ELR (cell line): ENCODE results near the gene SEL1L.
A peak's percentile ranks its signal among the peaks of the same experiment; 100 is the strongest.
"Not testable (repeated sequence)": the region's sequence is repeated elsewhere in the genome, so short reads cannot be mapped to it uniquely, and the experiment has no call there.

ENCODE experiments used
- DNase-seq: peaks from one replicate; pipeline ENCODE4 v3.0.0-alpha.2; 2015; ENCODE audit warnings: low read depth

SEL1L gene

GRCh38 chr14:81474148-81474492 lies 59.5 kb downstream of the SEL1L start:
- no peak for DNase-seq

- no peak for DNase-seq
These were observed 60.1 kb downstream of the SEL1L start for GRCh38 chr14:81473456-81474147.

GRCh38 chr14:81472096-81472800 lies 61.4 kb downstream of the SEL1L start:
- DNase-seq = no peak

DNA sequence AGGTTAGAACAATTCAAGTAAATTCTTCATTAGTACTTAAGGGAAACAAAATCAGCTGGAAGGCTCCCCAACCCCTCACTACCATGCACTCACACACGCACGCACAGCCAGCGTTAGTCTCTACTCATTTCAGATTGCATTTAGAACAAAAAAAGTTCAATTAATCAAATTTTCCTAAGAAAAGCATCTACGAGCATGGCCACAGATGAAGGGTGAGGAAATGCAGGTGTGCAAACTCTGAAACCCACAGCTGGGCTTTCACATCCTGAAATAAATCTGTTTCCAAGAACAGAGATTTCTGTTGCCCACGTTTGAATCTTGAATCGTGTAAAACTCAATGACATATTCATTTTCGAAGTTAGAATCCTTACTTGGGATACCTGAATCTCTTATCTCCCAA lies 62.6 kb downstream of the SEL1L start:
- DNase-seq = no peak

DNA sequence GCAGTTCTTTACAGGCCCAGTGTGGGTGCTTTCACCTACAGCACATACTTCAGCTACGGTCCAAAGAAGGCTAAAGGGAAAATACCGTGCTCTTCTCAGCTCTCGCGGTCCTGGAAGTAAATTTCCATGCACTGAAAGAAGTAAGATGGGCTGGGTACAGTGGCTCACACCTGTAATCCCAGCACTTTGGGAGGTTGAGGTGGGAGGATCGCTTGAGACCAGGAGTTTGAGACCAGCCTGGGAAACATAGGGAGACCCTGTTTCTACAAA lies 63.2 kb downstream of the SEL1L start:
- DNase-seq = not testable (repeated sequence)

DNA sequence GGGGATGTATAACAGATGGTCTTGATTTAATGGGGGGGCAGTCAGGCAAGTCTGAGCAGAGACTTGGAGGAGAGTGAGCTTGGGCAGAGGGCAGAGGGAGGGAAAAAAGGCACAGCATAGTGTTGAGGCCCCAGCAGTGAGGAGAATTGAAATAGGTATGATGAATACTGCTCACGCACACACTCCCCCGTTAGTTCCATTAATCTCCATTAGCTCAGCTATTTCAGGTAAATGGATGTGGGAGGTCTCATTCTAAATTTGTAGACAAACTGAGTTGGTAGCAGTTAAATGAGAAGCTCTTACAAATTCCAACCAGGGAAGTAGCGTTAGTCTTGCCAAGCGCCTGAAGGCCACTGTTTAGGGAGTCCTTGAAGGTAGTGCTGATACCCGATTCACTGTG lies 66.8 kb downstream of the SEL1L start:
- DNase-seq = no peak

DNA sequence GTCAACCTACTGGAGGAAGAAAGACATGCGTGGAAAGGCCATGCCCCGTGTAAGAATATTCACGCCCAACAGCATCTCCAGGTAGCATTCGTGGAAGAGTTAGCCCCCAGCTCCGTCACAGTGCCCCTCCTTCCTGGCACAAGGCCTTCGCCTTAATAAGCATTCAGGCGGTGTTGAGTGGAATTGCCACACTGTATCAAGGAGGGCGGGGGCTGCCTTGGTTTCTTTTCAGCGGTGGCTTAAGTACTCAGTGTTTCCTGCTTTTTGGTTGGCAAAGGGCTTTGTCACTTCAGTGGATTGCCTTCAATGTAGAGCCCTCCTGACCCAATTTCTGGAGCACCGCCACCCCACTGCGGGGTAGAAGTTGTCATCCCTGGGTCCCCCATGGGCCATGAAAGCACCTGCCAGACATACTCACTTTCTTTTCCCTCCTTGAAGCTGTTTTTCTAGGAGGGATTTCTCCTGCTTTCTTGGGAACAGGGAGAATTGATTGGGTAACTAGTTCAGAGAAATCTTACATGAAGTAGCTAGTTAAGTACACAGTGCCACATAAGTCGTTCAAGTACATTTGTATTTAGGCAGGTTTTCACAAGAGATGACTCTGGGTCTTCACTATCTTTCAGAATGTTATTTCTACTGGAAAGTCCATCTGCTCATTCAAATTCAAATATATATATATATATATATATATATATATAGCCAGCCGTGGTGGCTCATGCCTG lies 68.0 kb downstream of the SEL1L start:
- no peak for DNase-seq

GRCh38 chr14:81465003-81465392 lies 68.7 kb downstream of the SEL1L start:
- not testable (repeated sequence) for DNase-seq

- DNase-seq = peak; percentile 66
These were observed 69.2 kb downstream of the SEL1L start for GRCh38 chr14:81464253-81465002.

- not testable (repeated sequence) for DNase-seq
These were observed 71.3 kb downstream of the SEL1L start for GRCh38 chr14:81462356-81462755.

DNA sequence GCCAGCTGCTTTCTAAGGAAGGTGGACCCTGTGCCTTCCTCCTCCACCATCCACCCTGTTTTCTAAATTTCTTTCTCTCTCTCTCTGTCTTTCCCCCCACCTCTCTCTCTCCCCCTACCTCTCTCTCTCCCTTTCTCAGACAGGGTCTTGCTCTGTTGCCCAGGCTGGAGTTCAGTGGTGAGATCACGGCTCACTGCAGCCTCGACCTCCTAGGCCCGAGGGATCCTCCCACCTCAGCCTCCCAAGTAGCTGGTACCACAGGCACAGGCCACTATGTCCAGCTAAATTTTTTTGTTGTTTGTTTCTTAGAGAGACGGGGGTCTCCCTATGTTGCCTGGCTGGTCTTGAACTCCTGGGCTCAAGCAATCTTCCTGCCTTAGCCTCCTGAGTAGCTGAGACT lies 73.7 kb downstream of the SEL1L start:
- DNase-seq = no peak

- no peak for DNase-seq
These were observed 75.3 kb downstream of the SEL1L start for GRCh38 chr14:81458352-81458751.

GRCh38 chr14:81455390-81455789 lies 78.3 kb downstream of the SEL1L start:
- no peak for DNase-seq

DNA sequence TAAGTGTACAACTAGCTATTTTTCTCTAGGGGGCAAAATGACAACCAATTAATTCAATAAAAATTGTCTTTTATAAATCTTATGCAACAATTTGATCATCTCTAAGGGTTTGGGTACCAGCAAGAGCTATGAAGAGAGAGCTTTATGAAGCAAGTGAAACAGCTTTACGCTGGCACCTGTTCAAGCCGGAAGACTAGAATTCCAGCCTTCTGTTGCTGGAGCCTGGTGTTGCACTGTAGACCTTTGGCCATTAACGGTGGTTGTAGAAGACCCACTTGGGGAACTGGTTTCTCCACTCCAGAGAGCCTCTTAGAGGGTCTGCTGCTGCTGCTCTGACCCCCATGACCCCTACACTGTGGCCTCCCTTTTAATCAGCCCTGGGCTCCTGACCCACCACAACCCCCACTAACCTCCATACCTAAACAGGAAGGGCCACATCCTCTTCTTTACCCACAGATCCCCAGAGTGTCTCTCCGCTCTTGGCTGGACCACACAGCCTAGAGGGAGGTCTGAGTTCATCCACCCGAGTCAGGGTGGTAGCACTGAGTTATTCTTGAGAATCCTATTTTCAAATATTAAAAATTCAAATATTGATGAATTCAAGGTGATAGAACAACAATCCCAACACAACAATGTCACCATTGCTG lies 79.0 kb downstream of the SEL1L start:
- DNase-seq = no peak

DNA sequence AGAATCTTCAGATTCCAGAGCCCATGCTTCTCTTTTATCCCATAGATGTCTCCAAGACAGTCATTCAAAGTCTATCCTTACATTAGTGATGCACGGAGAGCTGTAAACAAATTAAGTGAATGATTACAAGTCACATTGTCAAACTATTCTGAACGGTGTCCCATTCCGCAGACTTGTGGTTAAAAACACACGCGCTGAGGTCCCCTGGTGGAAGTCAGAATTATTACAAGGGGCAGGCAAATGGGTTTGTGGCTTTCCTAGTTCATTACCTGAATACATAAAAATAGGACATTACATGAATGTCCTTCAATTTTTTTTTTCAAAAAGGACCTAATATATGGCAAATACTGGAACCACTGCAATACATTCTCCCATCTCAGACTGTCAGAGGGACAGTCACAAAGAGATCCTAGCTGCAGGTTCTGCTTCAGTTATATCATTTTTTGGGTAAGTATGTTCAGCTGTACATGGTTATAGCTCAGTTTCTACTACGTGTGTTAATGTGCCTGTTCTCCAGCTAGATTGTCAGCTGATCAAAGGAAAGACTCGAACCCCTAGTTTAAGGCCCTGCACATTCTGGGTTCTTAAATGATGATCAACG lies 80.4 kb downstream of the SEL1L start:
- peak; percentile 57 for DNase-seq

- no peak for DNase-seq
These were observed 81.1 kb downstream of the SEL1L start for GRCh38 chr14:81452341-81453133.

DNA sequence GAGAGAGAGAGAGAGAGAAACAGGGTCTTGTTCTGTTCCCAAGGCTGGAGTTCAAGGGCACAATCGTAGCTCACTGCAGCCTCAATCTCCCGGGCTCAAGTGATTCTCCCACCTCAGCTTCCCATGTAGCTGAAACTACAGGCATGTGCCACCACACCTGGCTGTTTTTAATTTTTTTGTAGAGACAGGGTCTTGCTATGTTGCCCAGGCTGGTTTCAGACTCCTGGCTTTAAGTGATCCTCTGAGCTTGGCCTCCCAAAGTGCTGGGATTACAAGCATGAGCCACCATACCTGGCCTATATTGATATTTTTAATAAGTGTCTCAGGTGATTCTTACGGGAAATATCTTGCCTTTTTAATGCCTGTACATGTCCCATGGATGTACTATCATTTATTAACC lies 82.7 kb downstream of the SEL1L start:
- DNase-seq = no peak

DNA sequence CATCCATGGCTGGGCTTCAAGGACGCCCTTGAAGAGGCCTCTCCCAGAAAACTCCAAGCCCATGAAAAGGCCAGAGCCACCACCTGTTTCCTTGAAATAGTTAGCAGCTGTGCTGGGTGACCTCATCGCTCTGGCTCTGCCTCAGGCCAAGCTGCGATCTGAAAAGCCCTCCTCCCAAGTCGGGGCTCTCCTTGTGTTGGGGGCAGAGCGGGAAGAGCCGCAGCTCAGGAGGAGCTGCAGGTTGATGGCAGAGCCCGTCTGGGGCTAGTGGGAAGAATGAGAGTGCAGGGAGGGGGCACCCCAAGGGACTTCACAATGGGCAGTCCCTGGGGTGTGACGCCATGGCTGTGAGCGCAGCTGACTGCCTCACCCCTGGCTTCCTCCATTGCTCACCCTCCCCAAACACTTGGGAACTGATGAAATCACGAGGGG lies 83.5 kb downstream of the SEL1L start:
- DNase-seq = no peak

- DNase-seq = no peak
These were observed 84.1 kb downstream of the SEL1L start for GRCh38 chr14:81449576-81449975.

DNA sequence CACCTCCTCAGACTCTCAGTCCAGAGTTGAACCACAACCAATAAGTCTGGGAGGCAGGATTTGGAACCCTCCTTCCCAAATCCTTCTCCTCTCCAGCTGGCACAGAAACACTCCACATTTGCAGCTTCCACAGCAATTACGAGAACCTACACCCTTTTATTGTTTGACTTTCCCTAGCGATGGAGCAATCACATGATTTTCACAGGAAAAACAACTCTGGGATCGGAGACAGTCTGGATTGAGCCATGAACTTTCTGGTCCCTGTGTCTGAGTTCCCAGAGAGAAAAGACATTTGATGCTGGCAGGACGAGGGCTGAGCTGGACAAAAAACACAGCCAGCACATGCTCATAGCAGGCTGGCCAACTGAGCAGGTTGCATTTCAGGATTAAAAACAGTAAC lies 84.5 kb downstream of the SEL1L start:
- no peak for DNase-seq
